OCI-LY7 (cell line): Measurements from ENCODE around the gene PCDH9. TPM values are rescaled to one million over a fixed set of nuclear protein-coding genes. Genes with fewer than 3 reads are reported as not detected.
A peak's percentile ranks its signal among the peaks of the same experiment; 100 is the strongest.

Experiments used
- BruUV-seq: library from RNA; stranded (reverse); fragments of 400-500 nt; replicated peaks from 2 replicates; lab custom pipeline; 2021; lab: Mats Ljungman, UMichigan
- CTCF ChIA-PET: fragments of 300-600 bp; sonication (Branson Sonifier 250); formaldehyde crosslinking; loops from one replicate; lab custom pipeline; 2022; ENCODE audit warnings: antibody characterized with exemption; ENCODE audit not compliant: unreplicated experiment; lab: Charles Lee
- POLR2A ChIA-PET: fragments of 300-600 bp; sonication (Branson Sonifier 250); formaldehyde crosslinking; loops from one replicate; lab custom pipeline; 2022; ENCODE audit warnings: antibody characterized with exemption; lab: Charles Lee
- DNase-seq: peaks from one replicate; pipeline ENCODE4 v3.0.0-alpha.2; 2015; ENCODE audit warnings: low spot score
- H2AFZ ChIP-seq: fragments of 200-600 bp; sonication (generic), shearing (Covaris generic); 2 replicates; pipeline ENCODE4 v1.6.1; 2014; ENCODE audit warnings: mild to moderate bottlenecking, antibody characterized with exemption, low read length, moderate library complexity
- H3K27ac ChIP-seq: fragments of 200-600 bp; sonication (generic); 2 replicates; pipeline ENCODE4 v1.5.1; 2014; ENCODE audit warnings: mixed run types, low read depth, mild to moderate bottlenecking, moderate library complexity, low read length, inconsistent platforms; ENCODE audit not compliant: poor library complexity, severe bottlenecking
- H3K36me3 ChIP-seq: fragments of 200-600 bp; sonication (generic); 2 replicates; pipeline ENCODE4 v1.6.1; 2014; ENCODE audit warnings: mild to moderate bottlenecking, antibody characterized with exemption, low read length, moderate library complexity, mixed read lengths; ENCODE audit not compliant: insufficient read depth
- H3K4me1 ChIP-seq: fragments of 200-600 bp; sonication (generic); 2 replicates; pipeline ENCODE4 v1.5.1; 2014; ENCODE audit warnings: mild to moderate bottlenecking, low read length; ENCODE audit not compliant: insufficient read depth, poor library complexity, severe bottlenecking
- H3K4me2 ChIP-seq: fragments of 200-600 bp; sonication (generic); 2 replicates; pipeline ENCODE4 v1.6.1; 2014; ENCODE audit warnings: mild to moderate bottlenecking, low read length
- H3K4me3 ChIP-seq: fragments of 200-600 bp; sonication (generic); 2 replicates; pipeline ENCODE4 v1.5.1; 2014; ENCODE audit warnings: mild to moderate bottlenecking, low read depth, low read length; ENCODE audit not compliant: poor library complexity, severe bottlenecking
- H3K79me2 ChIP-seq: fragments of 200-600 bp; sonication (generic); 2 replicates; pipeline ENCODE4 v1.6.1; 2016; ENCODE audit warnings: low read depth, mild to moderate bottlenecking, low read length, moderate library complexity, mixed read lengths; ENCODE audit not compliant: insufficient read depth
- H3K9me2 ChIP-seq: fragments of 200-600 bp; sonication (generic); 2 replicates; pipeline ENCODE4 v1.6.1; 2016; ENCODE audit warnings: mild to moderate bottlenecking, low read length, mixed read lengths; ENCODE audit not compliant: insufficient read depth
- H3K9me3 ChIP-seq: fragments of 200-600 bp; sonication (generic); 2 replicates; pipeline ENCODE4 v1.6.1; 2014; ENCODE audit warnings: mild to moderate bottlenecking, mixed run types, low read length, mixed read lengths
- H4K20me1 ChIP-seq: fragments of 200-600 bp; sonication (generic); 2 replicates; pipeline ENCODE4 v1.6.1; 2014; ENCODE audit warnings: mild to moderate bottlenecking, antibody characterized with exemption, low read length, moderate library complexity, mixed read lengths; ENCODE audit not compliant: insufficient read depth
- CTCF ChIP-seq: fragments of 200-600 bp; sonication (generic); conservative IDR thresholded peaks from 2 replicates; pipeline ENCODE4 v1.5.1; 2014; ENCODE audit warnings: mild to moderate bottlenecking, antibody characterized with exemption, low read length, moderate library complexity, mixed read lengths
- EZH2phosphoT487 ChIP-seq: fragments of 200-600 bp; sonication (generic); IDR thresholded peaks from 2 replicates; pipeline ENCODE4 v1.6.1; 2018; ENCODE audit warnings: low read depth, borderline replicate concordance, mild to moderate bottlenecking, mixed run types, antibody characterized with exemption, low read length, moderate library complexity, mixed read lengths
- intact Hi-C: fragments of 100-400 bp; cut with micrococcal nuclease; formaldehyde crosslinking; loops from one replicate; pipeline ENCODE4 v1.10.0; 2022; ENCODE audit not compliant: unreplicated experiment
- total RNA-seq, 2 experiments: library from RNA; depleted of rRNA in 1 of 2; stranded (reverse); fragments of >200 nt in 1 of 2; shearing (Covaris generic) in 1 of 2; gene quantifications; 2 replicates each; pipeline ENCODE4 v1.2.3, GENCODE V29; 2014 to 2022

PCDH9 gene
- total RNA-seq, 2 experiments from 2014 or later: 20.1 to 26.0 TPM

- CTCF ChIA-PET: no interaction called here
Observed at GRCh38 chr13:67023130-67023876, 206.8 kb downstream of the PCDH9 start.

GRCh38 chr13:67018775-67019174 is 211.4 kb downstream of the PCDH9 start:
- Histone ChIP-seq H3K4me3 (no peak overlapping the region), H3K9me3 (no peaks in the 10 kb centered on the region), H4K20me1 (no peaks in the 10 kb centered on the region), H3K4me1 (peaks cover 17% of the 10 kb centered on the region), H3K9me2 (no peaks in the 10 kb centered on the region), H3K36me3 (no peaks in the 10 kb centered on the region), H2AFZ (no peak overlapping the region), H3K27ac (no peak overlapping the region), H3K4me2 (no peak overlapping the region), H3K79me2 (no peaks in the 10 kb centered on the region)
- ChIA-PET CTCF (no interaction called here), POLR2A (interaction anchor here (0.7 to 1.4 kb wide), 4 partner anchors 12 to 389 kb away, joined by 3 to 5 read pairs (median 4); no protein-coding TSS in a partner anchor)
- DNase-seq: no peak
- TF ChIP-seq EZH2phosphoT487 (no peak), CTCF (no peak)
- intact Hi-C loops: no loop called here
- no TSS peak for BruUV-seq

More at GRCh38 chr13:67023130-67023876, 206.8 kb downstream of the PCDH9 start:
- H3K4me2 ChIP-seq: peak overlapping the region; percentile 48
- no peak overlapping the region for H3K4me3 ChIP-seq
- H3K79me2 ChIP-seq: no peaks in the 10 kb centered on the region
- TF ChIP-seq CTCF: no peak
- TF ChIP-seq EZH2phosphoT487: no peak
- POLR2A ChIA-PET: interaction anchor here (0.7 to 3.0 kb wide), 6 partner anchors 7 to 228 kb away, joined by 3 to 15 read pairs (median 6); no protein-coding TSS in a partner anchor
- H2AFZ ChIP-seq: peak overlapping the region; percentile 89
- no peaks in the 10 kb centered on the region for H3K9me3 ChIP-seq
- H3K9me2 ChIP-seq: no peaks in the 10 kb centered on the region
- no peaks in the 10 kb centered on the region for H3K36me3 ChIP-seq
- peak; percentile 37 for DNase-seq
- H3K4me1 ChIP-seq: peaks cover 21% of the 10 kb centered on the region
- no peaks in the 10 kb centered on the region for H4K20me1 ChIP-seq
- BruUV-seq: no TSS peak
- intact Hi-C loops: no loop called here
- no peak overlapping the region for H3K27ac ChIP-seq

GRCh38 chr13:67017276-67017675 is 212.9 kb downstream of the PCDH9 start:
- no peaks in the 10 kb centered on the region for H3K9me3 ChIP-seq
- no peak overlapping the region for H3K27ac ChIP-seq
- TF ChIP-seq CTCF: no peak
- no peak for TF ChIP-seq EZH2phosphoT487

More at GRCh38 chr13:67017276-67017675, 212.9 kb downstream of the PCDH9 start:
- Histone ChIP-seq H3K4me1 (peaks cover 2% of the 10 kb centered on the region), H3K4me3 (no peak overlapping the region), H3K4me2 (no peak overlapping the region), H2AFZ (no peak overlapping the region; the same call in 1 of the 2 replicates), H4K20me1 (no peaks in the 10 kb centered on the region), H3K79me2 (no peaks in the 10 kb centered on the region), H3K36me3 (no peaks in the 10 kb centered on the region), H3K9me2 (no peaks in the 10 kb centered on the region)
- CTCF ChIA-PET: no interaction called here
- no peak for DNase-seq
- POLR2A ChIA-PET: interaction anchor here (0.7 kb wide), 1 partner anchor 19 kb away, joined by 3 read pairs; no protein-coding TSS in a partner anchor
- BruUV-seq: no TSS peak
- intact Hi-C loops: no loop called here
